ENCODE results near the gene NCAM1.

- no peak for TF ChIP-seq POLR2A (IDR thresholded peaks at IDR 0.05; ENCODE audit: low read length)
- no peak for TF ChIP-seq GATA1 (IDR thresholded peaks at IDR 0.05; ENCODE audit: low read depth, low read length)
Measured at GRCh38 chr11:113142508-113142907, 181.3 kb downstream of the NCAM1 start.
